HCT116 (cell line): ENCODE data around the gene ORC3. TPM values are rescaled to one million over a fixed set of nuclear protein-coding genes. Genes with fewer than 3 reads are reported as not detected.

Experiments used
- ATAC-seq: fragments of 200-7000 bp; cut with Tn5 transposase; 2 replicates; pipeline ENCODE4 v1.9.1; 2020; ENCODE audit warnings: mild to moderate bottlenecking, moderate library complexity
- BruUV-seq: library from RNA; stranded (reverse); fragments of 400-500 nt; replicated peaks from 2 replicates; lab custom pipeline; 2021; lab: Mats Ljungman, UMichigan
- CTCF ChIA-PET: fragments of 300-600 bp; sonication (Branson Sonifier 250); formaldehyde crosslinking; loops from one replicate; lab custom pipeline; 2021; ENCODE audit warnings: antibody characterized with exemption; lab: Charles Lee
- POLR2A ChIA-PET: fragments of 300-600, 350-600 bp; sonication (Branson Sonifier 250); formaldehyde crosslinking; loops from one replicate; lab custom pipeline; 2021; ENCODE audit warnings: antibody characterized with exemption; lab: Charles Lee
- RAD21 ChIA-PET, 2 experiments: fragments of 300-600 bp; sonication (Branson Sonifier 250); formaldehyde crosslinking; loops; one replicate each; lab custom pipeline; 2023; ENCODE audit warnings: low total read pairs in 2 of 2; ENCODE audit not compliant: uncharacterized antibody in 2 of 2, unreplicated experiment in 2 of 2, low non-redundant PET in 1 of 2; lab: Charles Lee
- DNase-seq: peaks from one replicate; pipeline ENCODE4 v3.0.0-alpha.2; 2010; ENCODE audit warnings: low read depth, low spot score
- H2AFZ ChIP-seq: fragments of 200-600 bp; shearing (Covaris generic), sonication (generic); 2 replicates; pipeline ENCODE4 v1.6.1; 2017; ENCODE audit warnings: low read depth, mixed run types, mixed read lengths, antibody characterized with exemption, low read length; ENCODE audit not compliant: poor library complexity, severe bottlenecking
- H3K27ac ChIP-seq: 2 replicates; pipeline ENCODE4 v1.5.1; 2012; ENCODE audit warnings: low read depth, low read length
- H3K27me3 ChIP-seq: fragments of 200-600 bp; sonication (generic); 2 replicates; pipeline ENCODE4 v1.6.1; 2016; ENCODE audit warnings: mixed run types, low read length, mixed read lengths; ENCODE audit not compliant: insufficient read depth
- H3K36me3 ChIP-seq, 2 experiments: fragments of 200-500 bp in 1 of 2; fragments of 200-600 bp in 1 of 2; sonication (Bioruptor generic) in 1 of 2; sonication (generic) in 1 of 2; 2 replicates each; pipeline versions ENCODE4 v1.5.1 to v1.6.1; 2014 to 2016; ENCODE audit warnings: low read length in 2 of 2, inconsistent platforms in 1 of 2, mixed read lengths in 1 of 2, mixed run types in 1 of 2; ENCODE audit not compliant: insufficient read depth in 2 of 2, control insufficient read depth in 1 of 2
- H3K4me1 ChIP-seq, 2 experiments: fragments of 200-600 bp in 1 of 2; sonication (generic) in 1 of 2; 2 replicates each; pipeline versions ENCODE4 v1.5.1 to v1.6.1; 2012 to 2017; ENCODE audit warnings: low read length in 2 of 2, inconsistent platforms in 1 of 2, mild to moderate bottlenecking in 1 of 2, mixed read lengths in 1 of 2, mixed run types in 1 of 2, moderate library complexity in 1 of 2; ENCODE audit not compliant: insufficient read depth in 2 of 2, control insufficient read depth in 1 of 2
- H3K4me2 ChIP-seq: fragments of 200-600 bp; sonication (generic); 2 replicates; pipeline ENCODE4 v1.6.1; 2017; ENCODE audit warnings: mixed run types, low read length, mixed read lengths
- H3K4me3 ChIP-seq, 2 experiments: fragments of 200-600 bp in 1 of 2; sonication (generic) in 1 of 2; replicated peaks in 1 of 2; 2 replicates each; pipeline ENCODE4 v1.5.1; 2011 to 2016; ENCODE audit warnings: low read length in 2 of 2, control low read depth in 1 of 2, low read depth in 1 of 2, mild to moderate bottlenecking in 1 of 2, mixed read lengths in 1 of 2, mixed run types in 1 of 2
- H3K79me2 ChIP-seq: fragments of 200-600 bp; sonication (generic); 2 replicates; pipeline ENCODE4 v1.6.1; 2017; ENCODE audit warnings: mild to moderate bottlenecking, mixed run types, low read length, moderate library complexity, mixed read lengths; ENCODE audit not compliant: insufficient read depth
- H3K9ac ChIP-seq: fragments of 200-600 bp; sonication (generic); 2 replicates; pipeline ENCODE4 v1.6.1; 2016; ENCODE audit warnings: low read length, mixed read lengths
- H3K9me2 ChIP-seq: fragments of 200-600 bp; sonication (generic), shearing (Covaris generic); 2 replicates; pipeline ENCODE4 v1.6.1; 2017; ENCODE audit warnings: mixed run types, mild to moderate bottlenecking, moderate library complexity; ENCODE audit not compliant: insufficient read depth
- H3K9me3 ChIP-seq, 2 experiments: fragments of 200-500 bp in 1 of 2; fragments of 200-600 bp in 1 of 2; sonication (Bioruptor generic) in 1 of 2; sonication (generic) in 1 of 2; 2 replicates each; pipeline ENCODE4 v1.6.1; 2014 to 2017; ENCODE audit warnings: low read length in 2 of 2, mixed read lengths in 2 of 2, inconsistent platforms in 1 of 2, low read depth in 1 of 2, mild to moderate bottlenecking in 1 of 2, mixed run types in 1 of 2, moderate library complexity in 1 of 2; ENCODE audit not compliant: control insufficient read depth in 1 of 2, insufficient read depth in 1 of 2
- H4K20me1 ChIP-seq: fragments of 200-600 bp; sonication (generic), shearing (Covaris generic); 2 replicates; pipeline ENCODE4 v1.6.1; 2017; ENCODE audit warnings: mixed run types, mild to moderate bottlenecking, moderate library complexity; ENCODE audit not compliant: insufficient read depth
- CBX3 ChIP-seq: IDR thresholded peaks from 2 replicates; pipeline ENCODE4 v1.6.1; 2012; ENCODE audit warnings: low read depth
- CTCF ChIP-seq, 3 experiments: fragments of 200-600 bp in 1 of 3; sonication (generic) in 1 of 3; IDR thresholded peaks in 2 of 3; conservative IDR thresholded peaks in 1 of 3; 2 replicates each; pipeline ENCODE4 v1.5.1; 2012 to 2017; ENCODE audit warnings: low read depth in 2 of 3, low read length in 2 of 3, antibody characterized with exemption in 1 of 3, borderline replicate concordance in 1 of 3, control low read depth in 1 of 3, mild to moderate bottlenecking in 1 of 3, mixed read lengths in 1 of 3, mixed run types in 1 of 3, moderate library complexity in 1 of 3; ENCODE audit not compliant: insufficient read depth in 1 of 3
- EGR1 ChIP-seq: IDR thresholded peaks from 2 replicates; pipeline ENCODE4 v1.6.1; 2012; ENCODE audit warnings: low read depth
- ELF1 ChIP-seq: IDR thresholded peaks from 2 replicates; pipeline ENCODE4 v1.6.1; 2012; ENCODE audit warnings: low read depth, borderline replicate concordance
- EZH2phosphoT487 ChIP-seq: fragments of 200-600 bp; IDR thresholded peaks from 2 replicates; pipeline ENCODE4 v1.6.1; 2018; ENCODE audit warnings: antibody characterized with exemption, borderline replicate concordance
- FOSL1 ChIP-seq: IDR thresholded peaks from 2 replicates; pipeline ENCODE4 v1.6.1; 2012; ENCODE audit warnings: low read depth
- JUND ChIP-seq: IDR thresholded peaks from 2 replicates; pipeline ENCODE4 v1.6.1; 2012
- POLR2A ChIP-seq: IDR thresholded peaks from 2 replicates; pipeline ENCODE4 v1.7.0; 2011; ENCODE audit warnings: borderline replicate concordance; ENCODE audit not compliant: insufficient read depth, insufficient read length; ENCODE audit errors: extremely low read depth
- TCF7L2 ChIP-seq: IDR thresholded peaks from 2 replicates; pipeline ENCODE4 v1.7.0; 2011; ENCODE audit warnings: borderline replicate concordance, inconsistent platforms; ENCODE audit not compliant: insufficient read depth, insufficient read length; ENCODE audit errors: extremely low read depth
- YY1 ChIP-seq: IDR thresholded peaks from 2 replicates; pipeline ENCODE4 v1.6.1; 2011; ENCODE audit warnings: low read length, low read depth, moderate library complexity, mild to moderate bottlenecking; ENCODE audit not compliant: insufficient replicate concordance; ENCODE audit errors: extremely low read depth
- ZBTB33 ChIP-seq: IDR thresholded peaks from 2 replicates; pipeline ENCODE4 v1.6.1; 2011; ENCODE audit warnings: mild to moderate bottlenecking, low read length, moderate library complexity; ENCODE audit not compliant: insufficient replicate concordance; ENCODE audit errors: extremely low read depth
- intact Hi-C: fragments of 100-400 bp; cut with micrococcal nuclease; formaldehyde crosslinking; loops from 2 replicates; pipeline ENCODE4 v1.10.0; 2022
- total RNA-seq: library from RNA; stranded (reverse); gene quantifications from one replicate; pipeline ENCODE4 v1.2.1, GENCODE V29; 2021; ENCODE audit not compliant: unreplicated experiment

ORC3 gene
- total RNA-seq, 1 experiment from 2014 or later, result 34.2 TPM

GRCh38 chr6:87561017-87561416 lies 28.9 kb upstream of the ORC3 start:
- peaks cover 4% of the 10 kb centered on the region; the same call in 1 of the 2 replicates for H4K20me1 ChIP-seq
- peaks cover 0 to 17% of the 10 kb centered on the region in 2 experiments; a peak in 2 of 4 replicates for H3K36me3 ChIP-seq
- H3K9me3 ChIP-seq, result no peaks in the 10 kb centered on the region
- H3K4me2 ChIP-seq, result no peak overlapping the region
- CTCF ChIA-PET, result no interaction called here
- peaks cover 6% of the 10 kb centered on the region for H3K79me2 ChIP-seq
- no peak for DNase-seq
- BruUV-seq, result no TSS peak
- no peak overlapping the region for H3K9ac ChIP-seq
- intact Hi-C loops, result no loop called here
- H3K27me3 ChIP-seq, result no peaks in the 10 kb centered on the region
- H3K9me2 ChIP-seq, result no peaks in the 10 kb centered on the region
- no peak for TF ChIP-seq EGR1
- TF ChIP-seq ELF1, result no peak
- no peak for TF ChIP-seq EZH2phosphoT487
- TF ChIP-seq ZBTB33, result no peak
- TF ChIP-seq JUND, result no peak
- TF ChIP-seq, all 23 proteins: peak for 0
- no peaks in the 10 kb centered on the region for H3K4me1 ChIP-seq
- ChIA-PET POLR2A (no interaction called here), RAD21 (no interaction called here)
- ATAC-seq, result no peak
- no peak overlapping the region for H3K27ac ChIP-seq
- H3K4me3 ChIP-seq, result no peak overlapping the region
- no peak overlapping the region for H2AFZ ChIP-seq

- Histone ChIP-seq H3K79me2 (peaks cover 92% of the 10 kb centered on the region), H3K4me3 (no peak overlapping the region), H3K36me3 (0 out of 4 replicates have a peak, but pooled peaks cover 0 to 3% of the 10 kb centered on the region in 2 experiments)
- intact Hi-C loops, result no loop called here
- ATAC-seq, result no peak
- no peak for TF ChIP-seq FOSL1
- no peak for TF ChIP-seq CTCF (IDR thresholded peaks at IDR 0.05 in 2 of 3, conservative IDR thresholded peaks at IDR 0.05 in 1 of 3; ENCODE audit: borderline replicate concordance in 1 of 3, insufficient read depth in 1 of 3, low read depth in 2 of 3, low read length in 2 of 3)
- TF ChIP-seq POLR2A, result no peak
- TF ChIP-seq CBX3, result no peak
- no peak for TF ChIP-seq YY1
- no peak for TF ChIP-seq TCF7L2
- TF ChIP-seq, all 23 proteins: peak for 0
- H3K27ac ChIP-seq, result no peak overlapping the region
- no peak for DNase-seq
- H3K4me2 ChIP-seq, result no peak overlapping the region
- no TSS peak for BruUV-seq
- H3K4me1 ChIP-seq, result no peaks in the 10 kb centered on the region
- no peak overlapping the region for H3K9ac ChIP-seq
- H4K20me1 ChIP-seq, result peaks cover 22% of the 10 kb centered on the region; the same call in 1 of the 2 replicates
- ChIA-PET CTCF (no interaction called here), POLR2A (no interaction called here), RAD21 (no interaction called here)
- H2AFZ ChIP-seq, result no peak overlapping the region
- H3K9me3 ChIP-seq, result no peaks in the 10 kb centered on the region
- H3K9me2 ChIP-seq, result no peaks in the 10 kb centered on the region
- H3K27me3 ChIP-seq, result no peaks in the 10 kb centered on the region
These were observed 17.9 kb upstream of the ORC3 start for GRCh38 chr6:87572021-87572420.
